ENCODE results near the gene KCNMB1. TPM values are rescaled to one million over a fixed set of nuclear protein-coding genes. Genes with fewer than 3 reads are reported as not detected.
"Not testable (repeated sequence)": the region's sequence is repeated elsewhere in the genome, so short reads cannot be mapped to it uniquely, and the experiment has no call there.

The KCNMB1 gene
- total and polyA plus RNA-seq, 8 donors, result 0.29 to 19.8 (median 5.5) TPM

DNA sequence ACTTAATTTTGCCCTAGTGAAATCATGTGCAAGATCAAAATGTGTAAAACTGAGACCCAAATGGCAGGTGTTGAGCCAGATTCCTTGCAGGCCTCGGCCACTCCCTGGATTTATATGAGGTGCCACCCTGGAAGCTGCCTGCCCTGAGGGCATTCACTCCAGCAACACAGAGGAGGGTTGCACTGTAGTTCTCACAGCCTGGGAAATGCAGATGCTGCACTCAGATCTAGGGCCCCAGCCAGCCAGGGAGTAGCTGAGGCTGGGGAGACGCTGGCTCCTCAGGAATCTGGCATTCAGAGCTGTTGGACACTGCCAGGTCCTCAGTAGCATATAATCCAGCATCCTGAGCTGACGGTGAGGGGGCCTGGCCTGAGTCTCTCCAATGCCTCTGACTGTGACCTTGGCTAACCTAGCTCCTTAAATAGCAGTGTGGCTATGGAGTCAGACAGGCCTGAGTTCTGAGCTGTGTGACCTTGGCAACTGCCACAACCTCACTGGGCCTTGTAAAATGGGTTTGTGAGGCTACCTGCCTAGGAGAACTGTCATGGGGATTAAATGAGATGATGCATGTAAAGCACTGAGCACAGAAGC is 8.7 kb downstream of the KCNMB1 start:
- Histone ChIP-seq H3K27ac (no peak overlapping the region), H3K27me3 (no peaks in the 10 kb centered on the region), H3K4me3 (no peak overlapping the region), H3K4me1 (peaks cover 0 to 10% (median 0%) of the 10 kb centered on the region in 4 donors), H3K36me3 (peaks cover 0 to 27% (median 0%) of the 10 kb centered on the region in 4 donors), H3K9me3 (no peaks in the 10 kb centered on the region)
- TF ChIP-seq POLR2AphosphoS5 (IDR thresholded peaks at IDR 0.05) (no peak), EP300 (IDR thresholded peaks at IDR 0.05) (no peak), POLR2A (IDR thresholded peaks at IDR 0.05) (no peak), CTCF (IDR thresholded peaks at IDR 0.05) (no peak)
- intact Hi-C loops (cut with DNase I; ENCODE audit: low total_unique reads), result no loop called here
- DNase-seq, result no peak
- WGBS, 5 donors, result 58 to 73% (median 62%) methylated on average over 3 of the region's 3 CpGs

DNA sequence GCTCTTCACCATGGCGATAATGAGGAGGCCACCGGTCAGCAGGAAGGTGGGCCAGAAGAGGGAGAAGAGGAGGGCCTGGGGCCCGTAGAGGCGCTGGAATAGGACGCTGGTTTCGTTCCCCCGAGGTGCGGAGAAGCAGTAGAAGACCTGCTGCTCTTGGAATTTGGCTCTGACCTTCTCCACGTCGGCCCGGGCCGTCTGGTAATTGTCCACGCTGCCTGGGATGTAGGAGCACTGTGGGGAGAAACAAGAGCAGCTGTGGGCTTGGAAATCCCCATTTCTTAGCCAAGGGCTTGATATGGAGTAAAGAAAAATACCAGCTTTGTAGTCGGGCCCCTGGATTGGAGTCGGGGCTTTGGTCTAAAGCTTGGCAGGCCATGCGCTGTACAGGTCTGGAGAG is 10.4 kb downstream of the KCNMB1 start:
- no peak overlapping the region for H3K4me3 ChIP-seq
- H3K27ac ChIP-seq, result peak overlapping the region in 1 of 5 donors; percentile 49
- no peak for TF ChIP-seq CTCF (IDR thresholded peaks at IDR 0.05)
- no peak for TF ChIP-seq EP300 (IDR thresholded peaks at IDR 0.05)
- no peak for TF ChIP-seq POLR2AphosphoS5 (IDR thresholded peaks at IDR 0.05)
- no peak for TF ChIP-seq POLR2A (IDR thresholded peaks at IDR 0.05)
- H3K36me3 ChIP-seq, result peaks cover 0 to 16% (median 0%) of the 10 kb centered on the region in 4 donors
- no peaks in the 10 kb centered on the region for H3K4me1 ChIP-seq
- 74 to 88% (median 88%) methylated on average over 16 of the region's 16 CpGs for WGBS, 5 donors
- no peaks in the 10 kb centered on the region for H3K27me3 ChIP-seq
- intact Hi-C loops (cut with DNase I; ENCODE audit: low total_unique reads), result no loop called here
- no peak for DNase-seq
- no peaks in the 10 kb centered on the region for H3K9me3 ChIP-seq

GRCh38 chr5:170377027-170377426 is 12.1 kb downstream of the KCNMB1 start:
- Histone ChIP-seq H3K36me3 (peaks cover 0 to 9% (median 0%) of the 10 kb centered on the region in 4 donors), H3K4me3 (no peak overlapping the region), H3K27me3 (no peaks in the 10 kb centered on the region), H3K9me3 (no peaks in the 10 kb centered on the region), H3K27ac (no peak overlapping the region), H3K4me1 (no peaks in the 10 kb centered on the region)
- intact Hi-C loops (cut with DNase I; ENCODE audit: low total_unique reads), result no loop called here
- no peak for TF ChIP-seq POLR2AphosphoS5 (IDR thresholded peaks at IDR 0.05)
- no peak for DNase-seq
- 84 to 92% (median 91%) methylated on average over 11 of the region's 11 CpGs for WGBS, 5 donors

DNA sequence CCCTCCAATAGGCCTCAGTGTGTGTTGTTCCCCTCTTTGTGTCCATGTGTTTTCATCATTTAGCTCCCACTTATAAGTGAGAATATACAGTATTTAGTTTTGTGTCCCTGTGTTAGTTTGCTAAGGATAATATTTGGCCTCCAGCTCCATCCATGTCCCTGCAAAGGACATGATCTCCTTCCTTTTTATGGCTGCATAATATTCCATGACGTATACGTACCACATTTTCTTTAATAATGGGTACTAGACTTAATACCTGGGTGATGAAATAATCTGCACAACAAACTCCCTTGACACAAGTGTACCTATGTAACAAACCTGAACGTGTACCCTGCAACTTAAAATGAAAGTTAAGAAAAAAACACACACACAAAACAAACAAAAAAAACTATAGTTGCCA is 12.6 kb downstream of the KCNMB1 start:
- H3K9me3 ChIP-seq; H3K4me3 ChIP-seq; intact Hi-C loops (cut with DNase I; ENCODE audit: low total_unique reads); H3K27ac ChIP-seq; DNase-seq; H3K4me1 ChIP-seq; H3K27me3 ChIP-seq; H3K36me3 ChIP-seq: not testable (repeated sequence)
- 77 to 95% (median 94%) methylated on average over 3 of the region's 3 CpGs for WGBS, 5 donors

- TF ChIP-seq POLR2AphosphoS5 (IDR thresholded peaks at IDR 0.05) (no peak), EP300 (IDR thresholded peaks at IDR 0.05) (no peak), POLR2A (IDR thresholded peaks at IDR 0.05) (no peak), CTCF (IDR thresholded peaks at IDR 0.05) (no peak)
- Histone ChIP-seq H3K4me1 (no peaks in the 10 kb centered on the region), H3K27ac (no peak overlapping the region), H3K36me3 (peaks cover 0 to 9% (median 0%) of the 10 kb centered on the region in 4 donors), H3K27me3 (no peaks in the 10 kb centered on the region), H3K9me3 (no peaks in the 10 kb centered on the region), H3K4me3 (no peak overlapping the region)
- no peak for DNase-seq
- intact Hi-C loops (cut with DNase I; ENCODE audit: low total_unique reads), result no loop called here
- WGBS, 5 donors, result 80 to 100% (median 82%) methylated on average over 1 of the region's 1 CpG; no CpG with 5 or more reads in 1 of the 5 donors
Observed at GRCh38 chr5:170375283-170375682, 13.9 kb downstream of the KCNMB1 start.
